ENCODE data around the gene ANKRD63.

Gene ANKRD63

GRCh38 chr15:40300771-40301170, 17.9 kb upstream of the ANKRD63 start:
- TF ChIP-seq CREB1 (IDR thresholded peaks at IDR 0.05; ENCODE audit: low read depth) (no peak), REST (IDR thresholded peaks at IDR 0.05; ENCODE audit: low read depth) (no peak), USF1 (IDR thresholded peaks at IDR 0.05) (no peak), EP300 (IDR thresholded peaks at IDR 0.05; ENCODE audit: borderline replicate concordance) (no peak), TCF12 (IDR thresholded peaks at IDR 0.05; ENCODE audit: low read depth) (no peak), MAX (IDR thresholded peaks at IDR 0.05) (no peak), CEBPB (IDR thresholded peaks at IDR 0.05) (no peak), TAF1 (IDR thresholded peaks at IDR 0.05; ENCODE audit: low read depth) (no peak), TEAD4 (IDR thresholded peaks at IDR 0.05) (no peak), NFIC (IDR thresholded peaks at IDR 0.05) (no peak), FOXM1 (IDR thresholded peaks at IDR 0.05; ENCODE audit: borderline replicate concordance, low read depth) (no peak), ZBTB7A (IDR thresholded peaks at IDR 0.05; ENCODE audit: low read depth) (no peak), EGR1 (IDR thresholded peaks at IDR 0.05) (no peak), RAD21 (IDR thresholded peaks at IDR 0.05; ENCODE audit: low read depth) (no peak), YY1 (IDR thresholded peaks at IDR 0.05; ENCODE audit: low read depth) (no peak)

GRCh38 chr15:40300367-40300766, 17.5 kb upstream of the ANKRD63 start:
- TF ChIP-seq TCF12 (IDR thresholded peaks at IDR 0.05; ENCODE audit: low read depth) (no peak), ZBTB7A (IDR thresholded peaks at IDR 0.05; ENCODE audit: low read depth) (no peak), EP300 (IDR thresholded peaks at IDR 0.05; ENCODE audit: borderline replicate concordance) (no peak), NFIC (IDR thresholded peaks at IDR 0.05) (no peak), RAD21 (IDR thresholded peaks at IDR 0.05; ENCODE audit: low read depth) (no peak), CEBPB (IDR thresholded peaks at IDR 0.05) (no peak), REST (IDR thresholded peaks at IDR 0.05; ENCODE audit: low read depth) (no peak)

- TF ChIP-seq CREB1 (IDR thresholded peaks at IDR 0.05; ENCODE audit: low read depth) (no peak), YY1 (IDR thresholded peaks at IDR 0.05; ENCODE audit: low read depth) (no peak), EGR1 (IDR thresholded peaks at IDR 0.05) (no peak), FOXM1 (IDR thresholded peaks at IDR 0.05; ENCODE audit: borderline replicate concordance, low read depth) (no peak), NFIC (IDR thresholded peaks at IDR 0.05) (no peak), RAD21 (IDR thresholded peaks at IDR 0.05; ENCODE audit: low read depth) (no peak), TEAD4 (IDR thresholded peaks at IDR 0.05) (no peak), TAF1 (IDR thresholded peaks at IDR 0.05; ENCODE audit: low read depth) (no peak), ZBTB7A (IDR thresholded peaks at IDR 0.05; ENCODE audit: low read depth) (no peak), EP300 (IDR thresholded peaks at IDR 0.05; ENCODE audit: borderline replicate concordance) (no peak), REST (IDR thresholded peaks at IDR 0.05; ENCODE audit: low read depth) (no peak), MAX (IDR thresholded peaks at IDR 0.05) (no peak), USF1 (IDR thresholded peaks at IDR 0.05) (no peak)
Measured at GRCh38 chr15:40298216-40298935, 15.5 kb upstream of the ANKRD63 start.

GRCh38 chr15:40297356-40297755, 14.5 kb upstream of the ANKRD63 start:
- TF ChIP-seq REST (IDR thresholded peaks at IDR 0.05; ENCODE audit: low read depth), result no peak
- no peak for TF ChIP-seq USF1 (IDR thresholded peaks at IDR 0.05)

All from Ishikawa (cell line).